GM12873 (cell line): ENCODE measurements around the gene COX7B2.

ENCODE experiments used
- TF ChIP-seq, protein P1 (sequence below): IDR thresholded peaks from 2 replicates; pipeline ENCODE4 v1.5.1; 2012; ENCODE audit warnings: low read depth, mild to moderate bottlenecking, moderate library complexity, low read length, control low read depth; ENCODE audit not compliant: insufficient read depth; ENCODE audit errors: missing control alignments

COX7B2 gene

DNA sequence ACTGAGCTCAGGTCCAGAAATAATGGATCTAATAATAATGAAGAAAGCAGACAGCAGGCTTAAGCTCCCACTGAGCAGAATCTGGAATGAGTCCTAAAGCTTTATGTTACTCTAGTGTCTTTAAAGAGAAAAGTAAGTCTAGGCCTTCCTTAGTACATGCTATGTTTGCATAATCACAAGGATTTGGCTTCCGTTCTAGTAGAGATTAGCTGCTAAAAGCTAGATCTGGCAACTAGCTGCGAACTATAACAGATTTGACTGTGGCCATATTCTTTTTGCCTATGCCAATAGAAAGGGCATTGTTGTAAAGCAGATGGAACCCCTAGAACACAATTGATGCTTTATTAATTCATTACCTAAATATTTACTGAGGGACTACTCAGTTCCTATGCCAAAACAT is 19.0 kb downstream of the COX7B2 start:
- TF ChIP-seq, protein P1, sequence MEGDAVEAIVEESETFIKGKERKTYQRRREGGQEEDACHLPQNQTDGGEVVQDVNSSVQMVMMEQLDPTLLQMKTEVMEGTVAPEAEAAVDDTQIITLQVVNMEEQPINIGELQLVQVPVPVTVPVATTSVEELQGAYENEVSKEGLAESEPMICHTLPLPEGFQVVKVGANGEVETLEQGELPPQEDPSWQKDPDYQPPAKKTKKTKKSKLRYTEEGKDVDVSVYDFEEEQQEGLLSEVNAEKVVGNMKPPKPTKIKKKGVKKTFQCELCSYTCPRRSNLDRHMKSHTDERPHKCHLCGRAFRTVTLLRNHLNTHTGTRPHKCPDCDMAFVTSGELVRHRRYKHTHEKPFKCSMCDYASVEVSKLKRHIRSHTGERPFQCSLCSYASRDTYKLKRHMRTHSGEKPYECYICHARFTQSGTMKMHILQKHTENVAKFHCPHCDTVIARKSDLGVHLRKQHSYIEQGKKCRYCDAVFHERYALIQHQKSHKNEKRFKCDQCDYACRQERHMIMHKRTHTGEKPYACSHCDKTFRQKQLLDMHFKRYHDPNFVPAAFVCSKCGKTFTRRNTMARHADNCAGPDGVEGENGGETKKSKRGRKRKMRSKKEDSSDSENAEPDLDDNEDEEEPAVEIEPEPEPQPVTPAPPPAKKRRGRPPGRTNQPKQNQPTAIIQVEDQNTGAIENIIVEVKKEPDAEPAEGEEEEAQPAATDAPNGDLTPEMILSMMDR: no peak

GRCh38 chr4:46889410-46889809 is 19.6 kb downstream of the COX7B2 start:
- TF ChIP-seq, protein P1: no peak

DNA sequence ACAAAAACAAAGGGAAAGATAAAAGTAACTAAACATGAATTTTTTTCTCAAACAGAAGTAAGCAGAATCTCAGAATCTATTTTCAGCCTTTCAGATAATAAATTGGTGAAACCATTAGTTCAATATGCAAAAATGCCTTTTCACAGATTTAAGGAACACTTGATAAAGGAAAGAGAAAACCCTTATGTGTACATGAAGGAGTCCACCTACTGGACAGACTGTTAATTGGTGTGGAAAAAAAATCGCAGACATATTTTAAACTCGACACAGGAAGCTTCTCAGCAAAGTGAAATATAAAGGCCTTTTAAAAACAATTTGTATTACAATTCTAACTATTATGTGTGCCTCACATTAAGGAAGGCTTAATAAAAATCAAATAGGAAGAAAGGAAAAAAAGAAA is 22.3 kb downstream of the COX7B2 start:
- TF ChIP-seq, protein P1: peak; percentile 17

DNA sequence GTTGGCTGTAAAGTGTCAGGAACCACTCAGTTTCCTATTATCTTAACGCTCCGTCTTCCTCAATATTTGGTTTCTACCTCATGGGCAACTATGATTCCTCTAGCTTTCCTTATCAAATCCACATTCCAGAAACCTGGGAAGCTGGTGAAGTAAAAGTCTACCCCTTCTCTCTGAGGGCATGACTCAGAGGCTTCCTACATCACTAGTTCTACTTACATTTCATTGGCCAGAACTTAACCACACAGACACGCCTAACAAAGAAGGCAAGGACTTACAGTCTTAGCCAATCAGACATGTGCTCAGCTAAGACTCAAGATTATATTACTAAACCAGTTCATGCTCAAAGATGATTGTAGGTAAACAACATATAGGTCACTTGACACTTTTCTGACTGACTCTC is 30.4 kb downstream of the COX7B2 start:
- TF ChIP-seq, protein P1: no peak

- TF ChIP-seq, protein P1: no peak
These were observed 34.2 kb downstream of the COX7B2 start for GRCh38 chr4:46874811-46875210.

DNA sequence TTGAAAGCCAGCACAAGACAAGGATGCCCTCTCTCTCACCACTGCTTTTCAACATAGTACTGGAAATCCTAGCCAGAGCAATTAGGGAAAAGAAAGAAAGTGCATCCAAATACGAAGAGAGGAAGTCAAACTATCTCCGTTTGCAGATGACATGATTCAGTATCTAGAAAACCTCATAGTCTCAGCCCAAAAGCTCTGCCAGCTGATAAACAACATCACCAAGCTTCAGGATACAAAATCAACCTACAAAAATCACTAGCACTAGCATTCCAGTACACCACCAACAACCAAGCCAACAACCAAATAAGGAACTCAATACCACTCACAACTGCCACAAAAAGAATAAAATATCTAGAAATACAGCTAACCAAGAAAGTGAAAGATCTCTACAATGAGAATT is 38.6 kb downstream of the COX7B2 start:
- TF ChIP-seq, protein P1: no peak

GRCh38 chr4:46856333-46856732 is 52.7 kb downstream of the COX7B2 start:
- TF ChIP-seq, protein P1: no peak
